PC-9 (cell line): Measurements from ENCODE around the gene GBGT1. TPM values are rescaled to one million over a fixed set of nuclear protein-coding genes. Genes with fewer than 3 reads are reported as not detected.

ENCODE experiments used
- BruUV-seq: library from RNA; stranded (reverse); fragments of 400-500 nt; replicated peaks from 2 replicates; lab custom pipeline; 2021; lab: Mats Ljungman, UMichigan
- CTCF ChIA-PET: fragments of 300-600 bp; sonication (Branson Sonifier 250); formaldehyde crosslinking; loops from one replicate; lab custom pipeline; 2022; ENCODE audit warnings: antibody characterized with exemption; lab: Charles Lee
- POLR2A ChIA-PET: fragments of 300-600 bp; sonication (Branson Sonifier 250); formaldehyde crosslinking; loops from one replicate; lab custom pipeline; 2022; ENCODE audit warnings: antibody characterized with exemption; ENCODE audit not compliant: unreplicated experiment; lab: Charles Lee
- DNase-seq, 2 experiments: peaks; one replicate each; pipeline versions ENCODE4 v3.0.0 to v3.0.0-alpha.2; 2015 to 2022; ENCODE audit warnings: mixed read lengths in 1 of 2
- H2AFZ ChIP-seq: fragments of 200-600 bp; sonication (generic); 2 replicates; pipeline ENCODE4 v1.8.1; 2017; ENCODE audit warnings: antibody characterized with exemption
- H3F3A ChIP-seq: fragments of 200-600 bp; sonication (generic); 2 replicates; pipeline ENCODE4 v1.8.1; 2017; ENCODE audit warnings: antibody characterized with exemption, mild to moderate bottlenecking, low read depth; ENCODE audit not compliant: insufficient read depth
- H3K27ac ChIP-seq: fragments of 200-600 bp; sonication (generic); 2 replicates; pipeline ENCODE4 v1.6.1; 2016; ENCODE audit warnings: mixed run types
- H3K27me3 ChIP-seq: fragments of 200-600 bp; sonication (generic); 2 replicates; pipeline ENCODE4 v1.6.1; 2016; ENCODE audit warnings: low read depth, mixed run types; ENCODE audit not compliant: insufficient read depth
- H3K36me3 ChIP-seq: fragments of 200-600 bp; sonication (generic); 2 replicates; pipeline ENCODE4 v1.6.1; 2016; ENCODE audit warnings: low read depth, mixed run types
- H3K4me1 ChIP-seq: fragments of 200-600 bp; sonication (generic); replicated peaks from 2 replicates; pipeline ENCODE4 v1.6.1; 2016; ENCODE audit warnings: mixed run types; ENCODE audit not compliant: insufficient read depth
- H3K4me2 ChIP-seq: fragments of 200-600 bp; sonication (generic); 2 replicates; pipeline ENCODE4 v1.6.1; 2017; ENCODE audit warnings: mixed run types
- H3K4me3 ChIP-seq: fragments of 200-600 bp; sonication (generic); 2 replicates; pipeline ENCODE4 v1.6.1; 2016; ENCODE audit warnings: mixed run types
- H3K79me2 ChIP-seq: fragments of 200-600 bp; sonication (generic); 2 replicates; pipeline ENCODE4 v1.6.1; 2017; ENCODE audit warnings: low read depth, mixed run types
- H3K9me2 ChIP-seq: fragments of 200-600 bp; sonication (generic); 2 replicates; pipeline ENCODE4 v1.8.1; 2017; ENCODE audit warnings: mild to moderate bottlenecking; ENCODE audit not compliant: insufficient read depth
- H3K9me3 ChIP-seq: fragments of 200-600 bp; sonication (generic); 2 replicates; pipeline ENCODE4 v1.8.1; 2016; ENCODE audit warnings: low read depth; ENCODE audit not compliant: insufficient read depth
- H4K20me1 ChIP-seq: fragments of 200-600 bp; sonication (generic); 2 replicates; pipeline ENCODE4 v1.8.1; 2017; ENCODE audit not compliant: insufficient read depth
- EZH2 ChIP-seq: fragments of 200-600 bp; sonication (generic); IDR thresholded peaks from 2 replicates; pipeline ENCODE4 v1.8.0; 2017; ENCODE audit warnings: antibody characterized with exemption, low read depth
- intact Hi-C: fragments of 100-400 bp; cut with micrococcal nuclease; formaldehyde crosslinking; loops from one replicate; pipeline ENCODE4 v1.10.0; 2022; ENCODE audit not compliant: unreplicated experiment
- total RNA-seq: library from RNA; stranded (reverse); gene quantifications from 2 replicates; pipeline ENCODE4 v1.2.3, GENCODE V29; 2021
- TF ChIP-seq, protein P1 (sequence below): fragments of 200-600 bp; sonication (generic); conservative IDR thresholded peaks from 2 replicates; pipeline ENCODE4 v1.6.1; 2017; ENCODE audit warnings: mixed run types, antibody characterized with exemption, mild to moderate bottlenecking, moderate library complexity

Gene GBGT1
- total RNA-seq, 1 experiment from 2014 or later = 1.2 TPM

DNA sequence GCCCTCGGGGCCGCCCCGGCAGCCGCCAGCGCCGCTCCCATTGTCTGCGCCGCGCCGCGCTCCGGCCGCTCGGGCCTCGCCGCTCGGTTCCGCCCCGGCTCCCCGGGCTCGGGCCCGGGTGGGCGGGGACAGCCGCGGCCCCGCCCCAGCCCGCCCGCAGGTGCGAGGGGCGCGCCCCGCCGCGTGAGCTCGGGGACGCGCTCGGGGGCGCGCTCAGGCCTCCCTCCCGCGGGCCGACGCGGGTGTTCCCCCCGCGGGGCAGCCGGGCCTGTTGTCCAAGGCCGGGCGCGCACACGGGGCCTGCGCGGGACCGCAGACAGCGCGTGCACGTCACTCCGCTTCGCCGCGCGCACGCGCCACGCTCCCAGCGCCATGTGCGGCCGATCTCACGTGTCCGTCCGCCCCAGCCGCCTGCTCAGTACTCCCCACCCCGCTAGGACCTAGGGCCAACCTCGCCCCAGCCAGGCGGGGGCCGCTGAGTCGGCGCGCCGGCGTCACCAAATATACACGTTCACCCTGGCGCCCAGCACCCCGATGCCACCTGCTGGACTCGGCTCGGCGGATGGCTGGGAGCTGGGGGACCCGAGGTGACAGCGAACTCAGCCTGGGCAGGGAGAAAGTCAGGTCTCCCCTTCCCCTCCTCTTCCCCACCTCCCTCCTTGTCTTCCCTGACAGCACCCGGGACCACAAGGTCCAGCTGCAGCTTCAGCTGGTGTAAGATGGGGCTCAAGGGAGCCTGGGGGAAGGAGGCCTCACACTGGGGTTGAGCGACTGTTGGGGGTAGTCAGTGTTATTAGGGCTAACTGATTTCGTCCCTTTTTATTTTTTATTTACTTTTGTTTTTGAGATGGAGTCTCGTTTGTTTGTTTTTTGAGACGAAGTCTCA lies 14.3 kb downstream of the GBGT1 start:
- H2AFZ ChIP-seq = peak overlapping the region; percentile 86
- ChIA-PET CTCF (interaction anchor here (0.5 to 1.1 kb wide), 10 partner anchors 7 to 336 kb away, joined by 3 to 7 read pairs (median 4); partner anchors contain the start of gene CACFD1), POLR2A (interaction anchor here (0.5 to 3.0 kb wide), 8 partner anchors 14 to 310 kb away, joined by 3 to 42 read pairs (median 8); partner anchors contain the start of gene SURF1)
- peaks cover 24% of the 10 kb centered on the region for H4K20me1 ChIP-seq
- TF ChIP-seq EZH2 = no peak
- H3K4me1 ChIP-seq = peaks cover 22% of the 10 kb centered on the region
- H3F3A ChIP-seq = peaks cover 26% of the 10 kb centered on the region; the same call in 1 of the 2 replicates
- no peaks in the 10 kb centered on the region for H3K36me3 ChIP-seq
- H3K9me3 ChIP-seq = no peaks in the 10 kb centered on the region
- intact Hi-C loops = loop anchor here (1.0 kb wide), 1 partner anchor 119 kb away; the partner anchor contains the start of gene GTF3C5
- H3K4me2 ChIP-seq = peak overlapping the region; percentile 90
- H3K9me2 ChIP-seq = no peaks in the 10 kb centered on the region
- H3K79me2 ChIP-seq = peaks cover 19% of the 10 kb centered on the region
- peak; percentile 84 to 96 for DNase-seq
- BruUV-seq = TSS peak; percentile 92
- no peaks in the 10 kb centered on the region for H3K27me3 ChIP-seq
- H3K4me3 ChIP-seq = peak overlapping the region; percentile 61
- peak overlapping the region; percentile 57 for H3K27ac ChIP-seq

DNA sequence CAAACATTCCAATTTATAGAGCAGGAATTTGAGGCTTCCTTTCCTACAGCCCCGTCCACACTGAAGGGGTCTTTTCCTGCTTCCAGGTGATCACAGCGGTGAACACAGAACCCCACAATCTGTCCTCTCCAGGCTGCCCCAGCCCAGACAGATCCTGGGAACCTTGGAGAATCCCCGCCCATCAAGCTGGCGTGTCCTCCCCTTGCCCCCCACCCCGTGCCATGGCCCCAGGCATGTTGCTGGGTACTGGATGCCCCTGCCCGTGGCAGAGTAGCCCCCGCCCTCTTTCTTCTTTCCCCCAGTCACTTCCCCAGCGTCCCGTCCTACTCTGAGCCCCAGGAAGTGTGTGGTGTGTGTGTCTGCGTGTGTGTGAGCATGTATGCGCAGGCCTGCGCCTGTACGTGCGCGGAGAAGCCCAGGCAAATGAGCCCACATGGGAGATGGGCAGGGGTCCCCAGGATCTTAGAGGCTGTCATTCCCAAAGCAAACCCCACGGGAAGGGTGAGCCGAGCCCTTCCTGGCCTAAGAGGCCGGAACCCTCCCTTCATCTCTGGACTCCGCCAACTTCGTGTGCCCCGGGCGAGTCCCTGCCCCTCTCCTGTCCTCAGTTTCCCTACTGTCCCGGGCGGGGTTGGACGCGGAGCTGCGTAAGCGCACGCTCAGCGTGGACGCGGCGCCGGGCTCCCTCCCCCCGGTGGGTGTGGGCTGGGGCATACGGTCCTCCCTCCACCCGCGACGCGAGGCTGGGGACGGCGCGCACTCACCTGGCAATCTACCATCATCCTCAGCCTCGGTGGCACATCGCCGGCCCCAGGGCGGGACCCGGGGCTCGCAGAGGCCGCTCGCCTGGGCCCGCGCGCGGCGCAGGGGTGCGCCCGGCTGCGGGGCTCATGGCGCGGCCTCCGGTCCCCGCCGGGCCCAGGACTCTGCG lies 15.2 kb downstream of the GBGT1 start:
- peaks cover 19% of the 10 kb centered on the region for H3K79me2 ChIP-seq
- peak overlapping the region; percentile 89 for H3K4me2 ChIP-seq
- H3K36me3 ChIP-seq = no peaks in the 10 kb centered on the region
- H3K4me1 ChIP-seq = peaks cover 28% of the 10 kb centered on the region
- no peaks in the 10 kb centered on the region for H3K9me2 ChIP-seq
- TF ChIP-seq EZH2 = no peak
- TF ChIP-seq, protein P1, sequence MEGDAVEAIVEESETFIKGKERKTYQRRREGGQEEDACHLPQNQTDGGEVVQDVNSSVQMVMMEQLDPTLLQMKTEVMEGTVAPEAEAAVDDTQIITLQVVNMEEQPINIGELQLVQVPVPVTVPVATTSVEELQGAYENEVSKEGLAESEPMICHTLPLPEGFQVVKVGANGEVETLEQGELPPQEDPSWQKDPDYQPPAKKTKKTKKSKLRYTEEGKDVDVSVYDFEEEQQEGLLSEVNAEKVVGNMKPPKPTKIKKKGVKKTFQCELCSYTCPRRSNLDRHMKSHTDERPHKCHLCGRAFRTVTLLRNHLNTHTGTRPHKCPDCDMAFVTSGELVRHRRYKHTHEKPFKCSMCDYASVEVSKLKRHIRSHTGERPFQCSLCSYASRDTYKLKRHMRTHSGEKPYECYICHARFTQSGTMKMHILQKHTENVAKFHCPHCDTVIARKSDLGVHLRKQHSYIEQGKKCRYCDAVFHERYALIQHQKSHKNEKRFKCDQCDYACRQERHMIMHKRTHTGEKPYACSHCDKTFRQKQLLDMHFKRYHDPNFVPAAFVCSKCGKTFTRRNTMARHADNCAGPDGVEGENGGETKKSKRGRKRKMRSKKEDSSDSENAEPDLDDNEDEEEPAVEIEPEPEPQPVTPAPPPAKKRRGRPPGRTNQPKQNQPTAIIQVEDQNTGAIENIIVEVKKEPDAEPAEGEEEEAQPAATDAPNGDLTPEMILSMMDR = no peak
- H2AFZ ChIP-seq = peak overlapping the region; percentile 75
- POLR2A ChIA-PET = interaction anchor here (0.7 to 3.0 kb wide), 4 partner anchors 13 to 207 kb away, joined by 3 to 42 read pairs (median 17); partner anchors contain the start of gene SURF1
- DNase-seq = peak in 1 of 2 experiments; percentile 55
- H3F3A ChIP-seq = peaks cover 26% of the 10 kb centered on the region; the same call in 1 of the 2 replicates
- no TSS peak for BruUV-seq
- intact Hi-C loops = loop anchor here (1.0 kb wide), 1 partner anchor 118 kb away; the partner anchor contains the start of gene GTF3C5
- H4K20me1 ChIP-seq = peaks cover 29% of the 10 kb centered on the region
- CTCF ChIA-PET = interaction anchor here (0.5 to 2.1 kb wide), 7 partner anchors 13 to 447 kb away, joined by 3 to 8 read pairs (median 4); no protein-coding TSS in a partner anchor
- H3K27ac ChIP-seq = peak overlapping the region; percentile 35; the same call in 1 of the 2 replicates
- H3K9me3 ChIP-seq = no peaks in the 10 kb centered on the region
- no peaks in the 10 kb centered on the region for H3K27me3 ChIP-seq
- peak overlapping the region; percentile 58 for H3K4me3 ChIP-seq

DNA sequence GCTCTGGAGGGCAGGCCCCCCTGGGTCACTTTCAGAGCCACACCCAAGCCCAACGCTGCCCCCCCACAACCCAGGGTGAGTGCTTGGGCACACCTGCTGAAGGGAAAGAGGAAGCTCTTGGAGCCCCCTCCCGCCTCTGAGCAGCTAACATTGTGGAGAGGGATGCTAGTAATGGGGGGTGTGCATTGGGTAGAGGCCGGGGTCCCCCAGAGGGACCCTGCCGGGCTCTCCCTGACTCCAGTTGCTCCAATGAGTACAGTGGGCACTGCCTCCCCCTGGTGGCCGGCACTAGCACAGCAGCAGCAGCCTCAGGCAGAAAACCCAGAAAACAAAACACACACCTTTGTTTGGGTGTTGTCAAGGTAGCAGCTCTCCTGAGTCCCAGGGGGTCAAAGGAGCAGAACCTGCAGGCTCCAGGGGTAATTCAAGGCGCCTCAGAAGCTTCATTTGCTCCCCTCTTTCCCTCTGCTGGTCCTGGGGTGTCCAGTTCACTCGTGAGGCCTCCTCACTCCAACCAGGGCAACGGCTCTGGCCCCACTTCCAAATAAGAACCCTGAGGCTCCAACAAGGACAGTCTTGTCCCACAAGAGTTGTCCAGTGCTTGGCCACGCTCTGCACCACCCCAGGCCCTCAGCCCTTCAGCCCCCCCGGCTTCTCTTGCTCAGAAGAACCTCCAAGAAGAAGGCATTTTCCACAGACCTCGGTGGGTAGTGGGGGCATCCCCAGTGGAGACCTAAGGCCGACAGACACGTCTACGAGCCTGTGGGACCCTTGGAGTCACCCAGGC lies 16.1 kb downstream of the GBGT1 start:
- Histone ChIP-seq H3K36me3 (no peaks in the 10 kb centered on the region), H3K4me3 (peak overlapping the region; percentile 58), H3F3A (peaks cover 26% of the 10 kb centered on the region; the same call in 1 of the 2 replicates), H3K4me1 (peaks cover 31% of the 10 kb centered on the region), H3K9me2 (no peaks in the 10 kb centered on the region), H4K20me1 (peaks cover 33% of the 10 kb centered on the region), H3K27me3 (no peaks in the 10 kb centered on the region), H3K27ac (peak overlapping the region; percentile 5; the same call in 1 of the 2 replicates), H3K4me2 (peak overlapping the region; percentile 89), H2AFZ (no peak overlapping the region), H3K79me2 (peaks cover 24% of the 10 kb centered on the region), H3K9me3 (no peaks in the 10 kb centered on the region)
- CTCF ChIA-PET = interaction anchor here (0.5 to 2.1 kb wide), 10 partner anchors 13 to 446 kb away, joined by 3 to 9 read pairs (median 4); no protein-coding TSS in a partner anchor
- POLR2A ChIA-PET = interaction anchor here (1.5 to 3.0 kb wide), 2 partner anchors 12 to 117 kb away, joined by 3 to 42 read pairs; no protein-coding TSS in a partner anchor
- intact Hi-C loops = loop anchor here (1.0 kb wide), 1 partner anchor 122 kb away; no protein-coding TSS in a partner anchor
- BruUV-seq = TSS peak; percentile 39
- peak; percentile 76 to 93 for DNase-seq
- no peak for TF ChIP-seq EZH2
- TF ChIP-seq, protein P1 = peak; percentile 96
